Mesothelial cell of epicardium (in vitro differentiated cells): Measurements from ENCODE around the gene UAP1L1. TPM values are rescaled to one million over a fixed set of nuclear protein-coding genes. Genes with fewer than 3 reads are reported as not detected.
A peak's percentile ranks its signal among the peaks of the same experiment; 100 is the strongest.
"Not testable (repeated sequence)": the region's sequence is repeated elsewhere in the genome, so short reads cannot be mapped to it uniquely, and the experiment has no call there.

Experiments used
- DNase-seq, 2 experiments: peaks; one replicate each; pipeline ENCODE4 v3.0.0; 2021; ENCODE audit warnings: low spot score in 2 of 2; ENCODE audit not compliant: unreplicated experiment in 2 of 2
- H3K27ac Mint-ChIP-seq: 2 replicates; pipeline ENCODE4 v1.8.0; 2021; ENCODE audit warnings: mixed read lengths
- H3K27me3 Mint-ChIP-seq: 2 replicates; pipeline ENCODE4 v1.8.0; 2021; ENCODE audit warnings: low read depth, mixed read lengths
- H3K36me3 Mint-ChIP-seq: 2 replicates; pipeline ENCODE4 v1.8.0; 2021; ENCODE audit warnings: mixed read lengths
- H3K4me1 Mint-ChIP-seq: 2 replicates; pipeline ENCODE4 v1.8.0; 2021; ENCODE audit warnings: mixed read lengths
- H3K4me3 Mint-ChIP-seq: 2 replicates; pipeline ENCODE4 v1.8.0; 2021; ENCODE audit warnings: mild to moderate bottlenecking, moderate library complexity, mixed read lengths
- H3K9me3 Mint-ChIP-seq: 2 replicates; pipeline ENCODE4 v1.8.0; 2021; ENCODE audit warnings: mixed read lengths
- total RNA-seq: library from RNA; stranded (reverse); gene quantifications from 3 replicates; pipeline ENCODE4 v1.2.1, GENCODE V29; 2021
- TF ChIP-seq, protein P1 (sequence below): fragments of 200-600 bp; sonication (generic); IDR thresholded peaks from one replicate; pipeline ENCODE4 v1.5.0; 2021; ENCODE audit warnings: antibody characterized with exemption; ENCODE audit not compliant: unreplicated experiment

UAP1L1 gene
- total RNA-seq, 1 donor from 2014 or later: 5.5 TPM

DNA sequence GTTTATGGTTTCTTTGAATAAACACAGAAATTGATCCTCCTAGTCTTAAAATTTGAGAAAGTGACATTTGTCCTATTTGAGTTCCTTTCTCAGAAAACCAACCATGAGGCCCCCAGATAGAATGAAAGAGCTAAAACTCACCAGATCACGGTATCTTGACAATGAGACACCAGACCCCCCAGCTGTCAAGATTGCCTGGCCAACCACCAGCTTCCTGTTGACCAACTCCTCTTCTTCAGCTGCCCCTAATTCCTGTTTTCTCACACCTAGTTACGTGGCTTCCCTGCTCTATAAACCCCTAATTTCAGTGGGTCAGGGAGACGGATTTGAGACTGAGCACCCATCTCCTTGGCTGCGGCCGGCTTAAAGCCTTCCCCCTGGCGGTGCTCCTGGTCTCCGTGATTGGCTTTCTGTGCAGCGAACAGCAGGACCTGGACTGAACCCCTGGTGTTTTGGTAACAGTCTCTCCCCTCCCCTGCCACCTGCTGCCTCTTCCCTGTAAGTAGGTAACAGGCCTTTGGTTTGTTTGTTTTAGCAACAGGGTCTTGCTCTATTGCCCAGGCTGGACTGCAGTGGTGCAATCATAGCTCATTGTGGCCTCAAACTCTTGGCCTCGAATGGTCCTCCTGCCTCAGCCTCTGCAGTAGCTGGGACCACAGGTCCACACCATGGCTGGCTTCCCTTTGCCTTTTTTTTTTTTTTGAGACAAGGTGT is 18.6 kb upstream of the UAP1L1 start:
- DNase-seq: no peak
- no peak overlapping the region for H3K27ac Mint-ChIP-seq
- TF ChIP-seq, protein P1, sequence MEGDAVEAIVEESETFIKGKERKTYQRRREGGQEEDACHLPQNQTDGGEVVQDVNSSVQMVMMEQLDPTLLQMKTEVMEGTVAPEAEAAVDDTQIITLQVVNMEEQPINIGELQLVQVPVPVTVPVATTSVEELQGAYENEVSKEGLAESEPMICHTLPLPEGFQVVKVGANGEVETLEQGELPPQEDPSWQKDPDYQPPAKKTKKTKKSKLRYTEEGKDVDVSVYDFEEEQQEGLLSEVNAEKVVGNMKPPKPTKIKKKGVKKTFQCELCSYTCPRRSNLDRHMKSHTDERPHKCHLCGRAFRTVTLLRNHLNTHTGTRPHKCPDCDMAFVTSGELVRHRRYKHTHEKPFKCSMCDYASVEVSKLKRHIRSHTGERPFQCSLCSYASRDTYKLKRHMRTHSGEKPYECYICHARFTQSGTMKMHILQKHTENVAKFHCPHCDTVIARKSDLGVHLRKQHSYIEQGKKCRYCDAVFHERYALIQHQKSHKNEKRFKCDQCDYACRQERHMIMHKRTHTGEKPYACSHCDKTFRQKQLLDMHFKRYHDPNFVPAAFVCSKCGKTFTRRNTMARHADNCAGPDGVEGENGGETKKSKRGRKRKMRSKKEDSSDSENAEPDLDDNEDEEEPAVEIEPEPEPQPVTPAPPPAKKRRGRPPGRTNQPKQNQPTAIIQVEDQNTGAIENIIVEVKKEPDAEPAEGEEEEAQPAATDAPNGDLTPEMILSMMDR: no peak
- peaks cover 59% of the 10 kb centered on the region for H3K27me3 Mint-ChIP-seq
- H3K9me3 Mint-ChIP-seq: no peaks in the 10 kb centered on the region
- no peaks in the 10 kb centered on the region for H3K36me3 Mint-ChIP-seq
- peaks cover 8% of the 10 kb centered on the region for H3K4me1 Mint-ChIP-seq
- H3K4me3 Mint-ChIP-seq: no peak overlapping the region

DNA sequence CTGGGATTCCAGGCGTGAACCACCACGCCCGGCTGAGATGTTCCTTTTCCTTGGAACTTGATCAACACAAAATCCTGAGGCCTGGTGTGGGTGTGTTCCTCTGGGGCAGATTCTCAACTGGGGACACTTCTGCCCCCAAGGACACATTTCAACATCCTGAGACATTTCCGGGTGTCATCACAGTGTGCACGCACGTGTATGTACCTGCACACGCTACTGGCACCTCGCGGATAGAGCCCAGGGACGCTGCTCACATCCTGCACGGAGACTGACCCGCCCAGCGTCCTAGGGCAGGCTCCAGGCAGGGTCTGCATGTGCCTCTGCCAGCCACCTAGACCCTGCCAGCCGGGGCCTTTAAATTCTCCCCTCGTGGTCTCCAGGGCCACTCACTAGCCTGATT is 14.9 kb upstream of the UAP1L1 start:
- H3K4me1 Mint-ChIP-seq: peaks cover 1% of the 10 kb centered on the region
- TF ChIP-seq, protein P1: no peak
- no peak for DNase-seq
- H3K36me3 Mint-ChIP-seq: no peaks in the 10 kb centered on the region
- H3K27ac Mint-ChIP-seq: no peak overlapping the region
- no peak overlapping the region for H3K4me3 Mint-ChIP-seq
- H3K9me3 Mint-ChIP-seq: no peaks in the 10 kb centered on the region
- peaks cover 32% of the 10 kb centered on the region for H3K27me3 Mint-ChIP-seq

- H3K4me1 Mint-ChIP-seq, H3K27ac Mint-ChIP-seq, DNase-seq, H3K9me3 Mint-ChIP-seq, H3K36me3 Mint-ChIP-seq, H3K4me3 Mint-ChIP-seq: not testable (repeated sequence)
- peaks cover 29% of the 10 kb centered on the region for H3K27me3 Mint-ChIP-seq
Observed at GRCh38 chr9:137062798-137063197, 14.5 kb upstream of the UAP1L1 start.

- Mint-ChIP-seq H3K27ac (no peak overlapping the region), H3K4me3 (no peak overlapping the region), H3K27me3 (peaks cover 24% of the 10 kb centered on the region), H3K36me3 (no peaks in the 10 kb centered on the region), H3K9me3 (no peaks in the 10 kb centered on the region), H3K4me1 (peaks cover 5% of the 10 kb centered on the region)
- no peak for DNase-seq
- TF ChIP-seq, protein P1: no peak
Observed at GRCh38 chr9:137063311-137064026, 13.8 kb upstream of the UAP1L1 start.

DNA sequence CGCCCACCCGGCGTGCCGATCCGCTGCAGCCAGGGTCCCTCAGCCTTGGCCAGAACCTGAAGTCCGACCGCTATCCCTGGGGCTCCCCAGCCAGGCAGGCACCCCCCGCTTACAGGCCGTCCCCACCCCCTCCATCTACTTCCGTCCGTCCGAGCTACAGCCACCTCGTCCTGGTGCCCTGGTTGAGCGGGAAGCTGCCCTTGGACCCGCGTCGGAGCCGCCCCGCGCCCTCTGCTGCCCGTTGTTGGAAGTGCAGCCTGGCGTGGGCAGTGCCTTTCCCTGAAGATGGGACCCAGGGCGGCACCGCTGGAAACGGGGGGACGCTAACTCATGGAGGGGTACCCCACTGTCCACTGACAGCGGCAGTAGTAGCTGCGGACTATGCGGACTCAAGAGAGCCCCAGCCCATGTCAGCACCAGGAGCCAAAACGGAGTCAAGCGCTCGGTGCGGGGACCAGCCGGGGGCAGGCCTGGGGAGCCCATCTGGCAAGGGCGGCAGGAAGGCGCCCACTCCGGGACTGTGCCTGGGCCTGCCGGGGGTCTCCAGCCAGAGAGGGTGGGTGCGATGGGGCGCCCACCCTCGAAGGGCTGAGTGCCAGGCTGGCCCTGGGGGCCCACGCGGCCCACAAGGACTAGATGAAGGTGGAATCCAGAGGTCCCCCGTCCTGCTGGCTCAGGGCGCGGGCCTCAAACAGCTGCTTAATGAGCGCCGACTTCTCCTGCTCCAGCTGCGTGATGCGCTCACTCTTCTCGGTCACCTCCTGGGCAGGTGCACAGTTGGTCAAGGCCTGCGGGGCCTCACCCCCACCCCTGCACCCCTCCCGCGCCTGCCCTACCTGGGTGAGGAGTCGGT is 13.1 kb upstream of the UAP1L1 start:
- H3K36me3 Mint-ChIP-seq: no peaks in the 10 kb centered on the region
- H3K4me1 Mint-ChIP-seq: peaks cover 5% of the 10 kb centered on the region
- no peak overlapping the region for H3K4me3 Mint-ChIP-seq

More for the DNA sequence above, 13.1 kb upstream of the UAP1L1 start:
- DNase-seq: peak in 1 of 2 experiments; percentile 76
- Mint-ChIP-seq H3K27me3 (peaks cover 22% of the 10 kb centered on the region), H3K9me3 (no peaks in the 10 kb centered on the region), H3K27ac (no peak overlapping the region)
- TF ChIP-seq, protein P1: peak; percentile 96
